Psoas muscle (tissue), 8 donors: ENCODE data around the gene MAMDC4. TPM values are rescaled to one million over a fixed set of nuclear protein-coding genes. Genes with fewer than 3 reads are reported as not detected.

ENCODE experiments used
- ATAC-seq, 4 donors: fragments of 200-7000 bp; cut with Tn5 transposase; one replicate each; pipeline ENCODE4 v1.9.1; 2020; ENCODE audit warnings: moderate library complexity in 3 of 4, mild to moderate bottlenecking in 2 of 4
- DNase-seq, 2 donors: peaks; one replicate each; pipeline ENCODE4 v3.0.0-alpha.2; 2020
- H3K27ac ChIP-seq: fragments of 200-600 bp; one replicate; pipeline ENCODE4 v1.8.0; 2022
- H3K27me3 ChIP-seq, 3 donors: fragments of 200-600 bp in 1 of 3; one replicate each; pipeline versions ENCODE4 v1.6.1 to v1.8.0; 2013 to 2022; ENCODE audit warnings: low read length in 2 of 3, mild to moderate bottlenecking in 2 of 3, moderate library complexity in 1 of 3; ENCODE audit not compliant: insufficient read depth in 3 of 3
- H3K36me3 ChIP-seq, 2 donors: fragments of 200-600 bp in 1 of 2; one replicate each; pipeline versions ENCODE4 v1.6.1 to v1.8.0; 2013 to 2022; ENCODE audit warnings: low read depth in 1 of 2, mild to moderate bottlenecking in 1 of 2, moderate library complexity in 1 of 2; ENCODE audit not compliant: insufficient read depth in 1 of 2
- H3K4me1 ChIP-seq: fragments of 200-600 bp; one replicate; pipeline ENCODE4 v1.8.0; 2022
- H3K4me3 ChIP-seq: fragments of 200-600 bp; one replicate; pipeline ENCODE4 v1.8.0; 2022; ENCODE audit warnings: mild to moderate bottlenecking
- H3K9me3 ChIP-seq: fragments of 200-600 bp; one replicate; pipeline ENCODE4 v1.8.0; 2022
- CTCF ChIP-seq: fragments of 200-600 bp; IDR thresholded peaks from one replicate; pipeline ENCODE4 v1.8.0; 2022; ENCODE audit warnings: antibody characterized with exemption
- WGBS, 3 donors: extraction: QIAGEN DNeasy Blood & Tissue Kit; methylation state at CpG; one replicate each; pipeline versions ENCODE4 v1.1.6 to v1.1.7; 2013; 5-methylcytosine and 5-hydroxymethylcytosine counted together
- intact Hi-C, 2 donors: fragments of 100-400 bp; cut with DNase I; formaldehyde crosslinking; loops; one replicate each; pipeline versions ENCODE4 v1.11.0 to v1.14.2; 2022
- polyA plus RNA-seq, 3 donors: library from polyadenylated mRNA; stranded (reverse); fragments of 200-250 nt; gene quantifications; one replicate each; pipeline ENCODE4 v1.2.3, GENCODE V29; 2013
- total RNA-seq, 4 donors: library from RNA; stranded (reverse); fragmentation: NEBNext Ultra II Directional in 2 of 4; extraction: Animal tissue kit (Norgen Biotek cat#: 25700) in 2 of 4; gene quantifications; one replicate each; pipeline versions ENCODE4 v1.2.1 to v1.2.4, GENCODE V29; 2021 to 2023
- donor health status: healthy with polysubstance abuse.
- donor health status: DM: no; HTN: no; CAD: no; lungs with moderate emphysema.
- donor health status: Bipolar disorder and iron deficiency.
- donor health status: healthy.
- donor health status: DM: yes; HTN: yes; CAD: no.
- donor health status: DM: no; HTN: no; CAD: no.
- donor health status: DM: no; HTN: no; CAD: no.
- donor health status: DM: yes; HTN: yes; CAD: no.

The MAMDC4 gene
- total and polyA plus RNA-seq, 7 donors, result 1.7 to 7.9 (median 2.9) TPM

- Histone ChIP-seq H3K4me3 (no peak overlapping the region), H3K27ac (no peak overlapping the region), H3K9me3 (no peaks in the 10 kb centered on the region), H3K27me3 (peaks cover 0 to 24% (median 8%) of the 10 kb centered on the region in 3 donors), H3K4me1 (peaks cover 23% of the 10 kb centered on the region), H3K36me3 (peaks cover 0 to 6% of the 10 kb centered on the region in 2 donors)
- 59 to 68% (median 59%) methylated on average over 52 to 102 of the region's 102 CpGs for WGBS, 3 donors
- DNase-seq (peak in 1 of 2 donors; percentile 61), ATAC-seq (no peak)
- TF ChIP-seq CTCF, result no peak
- intact Hi-C loops, result loop anchor here (5.0 to 10.0 kb wide), 5 partner anchors 82 to 182 kb away; partner anchors contain the start of genes ABCA2 (in 2 of the 2), C8G (in 1 of the 2) and FBXW5 (in 1 of the 2)
Observed at GRCh38 chr9:136845465-136846260, 6.5 kb upstream of the MAMDC4 start.

GRCh38 chr9:136846376-136847087 is 5.6 kb upstream of the MAMDC4 start:
- intact Hi-C loops, result loop anchor here (5.0 to 10.0 kb wide), 5 partner anchors 81 to 181 kb away; partner anchors contain the start of genes ABCA2 (in 2 of the 2), C8G (in 1 of the 2) and FBXW5 (in 1 of the 2)
- Histone ChIP-seq H3K36me3 (peaks cover 0 to 15% of the 10 kb centered on the region in 2 donors), H3K9me3 (no peaks in the 10 kb centered on the region), H3K4me3 (peak overlapping the region; percentile 81), H3K27ac (no peak overlapping the region), H3K4me1 (peaks cover 23% of the 10 kb centered on the region), H3K27me3 (peaks cover 0 to 24% (median 8%) of the 10 kb centered on the region in 3 donors)
- TF ChIP-seq CTCF, result no peak
- no peak for DNase-seq
- WGBS, 3 donors, result 21 to 41% (median 26%) methylated on average over 82 to 98 of the region's 98 CpGs
- no peak for ATAC-seq

DNA sequence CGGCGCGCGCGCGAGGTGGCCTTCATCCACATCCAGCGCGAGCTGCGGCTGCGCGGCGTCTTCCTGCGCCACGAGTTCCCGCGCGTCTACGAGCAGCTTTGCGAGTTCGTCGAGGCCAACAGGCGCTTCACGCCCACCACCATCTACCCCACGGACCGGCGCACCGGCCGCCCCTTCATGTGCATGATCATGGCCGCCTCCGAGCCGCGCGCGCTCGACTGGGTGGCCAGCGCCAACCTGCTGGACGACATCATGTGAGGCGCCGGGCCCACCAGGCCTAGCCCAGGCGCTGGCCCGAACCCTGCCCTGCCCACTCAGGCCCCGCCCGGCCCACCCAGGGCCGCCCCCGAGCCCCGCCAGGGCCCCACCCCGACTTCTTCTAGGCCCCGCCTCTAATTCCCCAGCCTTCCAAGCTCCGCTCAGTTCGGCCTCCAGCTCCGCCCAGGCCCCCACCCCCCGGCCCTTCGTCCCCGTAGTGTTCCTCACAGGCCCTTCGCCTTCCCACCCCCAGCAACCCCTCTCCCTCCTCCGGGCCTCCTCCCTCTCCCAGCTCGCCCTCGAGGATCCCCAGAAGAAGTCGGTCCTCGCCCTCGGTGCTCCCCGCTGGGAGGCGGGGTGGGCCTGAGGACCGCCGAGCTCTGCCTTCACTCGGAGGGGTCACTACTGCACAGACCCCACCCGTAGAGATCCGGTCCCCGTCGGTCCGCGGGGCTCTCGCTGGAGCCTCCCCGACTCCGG is 4.9 kb upstream of the MAMDC4 start:
- peak; percentile 68 to 75 for DNase-seq
- WGBS, 3 donors, result 3 to 11% (median 9%) methylated on average over 54 to 74 of the region's 75 CpGs
- no peak for ATAC-seq
- Histone ChIP-seq H3K27me3 (peaks cover 0 to 24% (median 8%) of the 10 kb centered on the region in 3 donors), H3K9me3 (no peaks in the 10 kb centered on the region), H3K27ac (peak overlapping the region; percentile 91), H3K4me3 (peak overlapping the region; percentile 81), H3K4me1 (peaks cover 30% of the 10 kb centered on the region), H3K36me3 (peaks cover 0 to 21% of the 10 kb centered on the region in 2 donors)
- intact Hi-C loops, result loop anchor here (5.0 to 10.0 kb wide), 5 partner anchors 80 to 180 kb away; partner anchors contain the start of genes ABCA2 (in 2 of the 2), C8G (in 1 of the 2) and FBXW5 (in 1 of the 2)
- no peak for TF ChIP-seq CTCF

DNA sequence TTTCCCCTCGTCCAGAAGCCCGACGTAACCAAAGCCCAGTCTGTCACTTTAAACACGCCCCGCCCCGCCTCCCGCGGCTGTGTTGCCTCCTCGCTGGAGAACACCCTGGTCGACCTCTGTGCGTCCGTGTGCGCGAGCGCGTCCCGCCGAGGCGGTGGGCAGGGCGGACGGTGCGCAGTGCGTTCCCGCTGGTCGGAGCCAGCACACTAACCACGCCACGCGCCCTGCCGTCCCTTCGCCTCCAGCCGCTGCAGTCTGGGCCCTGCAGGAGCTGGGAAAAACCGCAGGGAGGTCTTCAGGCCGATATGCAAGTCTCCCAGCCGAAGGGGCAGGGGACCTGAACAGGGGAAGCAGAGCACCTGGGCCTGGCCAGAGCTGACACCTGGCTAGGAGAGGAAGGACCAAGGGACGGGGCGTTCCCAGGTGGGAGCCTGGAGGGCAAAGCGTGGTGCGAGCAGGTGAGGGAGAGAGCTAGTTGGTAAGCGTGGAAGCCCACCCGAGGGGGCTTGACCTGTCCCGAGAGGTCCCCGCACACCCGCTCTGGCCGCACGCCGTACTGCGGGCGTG is 4.2 kb upstream of the MAMDC4 start:
- H3K4me1 ChIP-seq, result peaks cover 30% of the 10 kb centered on the region
- peak; percentile 90 to 92 for DNase-seq
- WGBS, 3 donors, result 0 to 1% (median 1%) methylated on average over 41 to 48 of the region's 48 CpGs
- no peak for TF ChIP-seq CTCF
- peak; percentile 37 to 51 (median 42) for ATAC-seq
- H3K36me3 ChIP-seq, result peaks cover 0 to 21% of the 10 kb centered on the region in 2 donors
- H3K27ac ChIP-seq, result peak overlapping the region; percentile 91
- intact Hi-C loops, result loop anchor here (5.0 to 10.0 kb wide), 5 partner anchors 79 to 179 kb away; partner anchors contain the start of genes ABCA2 (in 2 of the 2), C8G (in 1 of the 2) and FBXW5 (in 1 of the 2)
- peak overlapping the region; percentile 81 for H3K4me3 ChIP-seq
- no peaks in the 10 kb centered on the region for H3K9me3 ChIP-seq
- H3K27me3 ChIP-seq, result peaks cover 0 to 24% (median 8%) of the 10 kb centered on the region in 3 donors
